GM18873 (cell line): ENCODE results near the gene XRN1.
"Not testable (repeated sequence)": the region's sequence is repeated elsewhere in the genome, so short reads cannot be mapped to it uniquely, and the experiment has no call there.

Experiments
- ATAC-seq: cut with Tn5 transposase; IDR thresholded peaks from one replicate; pipeline ENCODE4 v1.9.1; 2021; ENCODE audit warnings: mild to moderate bottlenecking, moderate library complexity, moderate number of reproducible peaks; ENCODE audit not compliant: unreplicated experiment, low FRiP score

The XRN1 gene

DNA sequence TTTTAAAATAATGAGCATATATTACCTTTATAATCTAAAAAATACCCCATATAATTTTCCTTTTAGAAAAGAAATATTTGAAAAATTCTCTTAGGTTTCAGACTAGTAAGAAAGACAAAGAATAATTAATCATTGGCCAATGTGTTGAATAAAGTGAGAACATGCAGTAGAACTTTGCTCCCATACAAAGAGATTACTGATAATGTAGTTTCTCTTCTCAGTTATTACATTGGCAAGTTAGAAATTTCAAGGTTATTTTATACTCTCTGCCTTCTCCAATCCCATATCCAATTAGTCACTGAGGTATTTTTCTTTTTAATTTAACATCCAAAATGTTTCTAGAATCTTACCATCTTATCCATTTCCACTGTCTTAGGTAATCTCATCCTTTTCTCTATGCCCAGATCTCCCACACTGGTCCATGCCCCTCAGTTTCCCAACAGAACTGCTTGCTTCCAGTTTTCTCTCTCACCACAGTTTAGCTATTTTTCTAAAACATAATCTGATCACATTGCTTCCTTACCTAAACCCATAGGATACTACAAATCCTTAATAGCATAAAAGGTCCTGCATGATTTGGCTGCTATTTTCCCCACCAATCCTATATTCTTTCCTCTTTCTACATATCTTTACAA, 10.8 kb downstream of the XRN1 start:
- no peak for ATAC-seq

DNA sequence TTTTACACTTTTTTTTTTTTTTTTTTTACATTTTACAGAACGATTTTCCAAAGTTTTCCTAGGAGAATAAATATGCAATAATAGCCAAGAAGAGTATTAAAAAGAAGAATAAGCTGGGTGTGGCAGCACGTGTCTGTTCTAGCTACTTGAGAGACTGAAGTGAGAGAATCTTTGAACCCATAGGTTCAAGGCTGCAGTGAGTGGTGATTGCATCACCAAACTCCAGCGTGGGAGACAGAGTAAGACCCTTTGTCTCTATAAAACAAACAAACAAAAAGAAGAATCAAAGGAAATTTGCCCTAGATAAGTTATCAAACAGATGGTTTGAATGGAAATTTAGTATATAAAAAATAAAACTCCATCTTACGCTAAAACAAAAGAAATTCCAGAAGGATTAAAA, 13.3 kb downstream of the XRN1 start:
- ATAC-seq, result no peak

GRCh38 chr3:142433110-142433509, 14.7 kb downstream of the XRN1 start:
- no peak for ATAC-seq

DNA sequence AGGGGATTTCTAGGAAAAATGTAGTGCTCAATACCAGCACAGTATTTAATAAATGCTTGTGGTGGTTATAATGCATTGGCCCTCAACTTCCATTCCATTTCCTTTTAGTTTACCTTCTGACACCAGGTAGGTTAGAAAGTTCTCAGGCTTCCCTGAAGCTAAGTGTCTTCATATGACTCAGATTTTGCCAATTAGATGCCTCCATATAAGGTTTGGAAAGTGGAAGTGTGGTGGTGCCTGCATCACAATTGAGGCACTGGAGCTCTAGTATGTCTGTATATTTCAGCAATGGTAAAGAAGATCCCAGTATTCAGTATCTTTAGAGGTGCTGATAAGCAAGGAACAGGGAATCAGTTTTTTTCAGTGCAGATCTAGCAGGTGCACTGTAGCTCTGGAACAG, 18.3 kb downstream of the XRN1 start:
- no peak for ATAC-seq

- no peak for ATAC-seq
Measured at GRCh38 chr3:142424754-142425153, 23.1 kb downstream of the XRN1 start.

- no peak for ATAC-seq
Measured at GRCh38 chr3:142418926-142419592, 28.8 kb downstream of the XRN1 start.

- ATAC-seq, result no peak
Measured at GRCh38 chr3:142417302-142417701, 30.5 kb downstream of the XRN1 start.

DNA sequence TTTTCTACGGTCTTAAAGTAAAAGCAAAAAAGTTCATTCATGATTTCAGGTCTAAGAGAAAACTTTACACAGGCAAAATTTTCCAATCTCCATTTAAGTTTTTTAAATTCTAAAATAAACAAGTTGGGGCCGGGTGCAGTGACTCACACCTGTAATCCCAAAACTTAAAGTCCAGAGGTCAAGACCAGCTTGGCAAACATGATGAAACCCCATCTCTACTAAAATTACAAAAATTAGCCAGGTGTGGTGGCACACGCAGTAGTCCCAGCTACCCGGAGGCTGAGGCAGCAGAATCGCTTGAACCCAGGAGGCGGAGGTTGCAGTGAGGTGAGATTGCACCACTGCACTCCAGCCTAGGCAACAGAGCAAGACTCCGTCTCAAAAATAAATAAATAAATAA, 47.3 kb downstream of the XRN1 start:
- not testable (repeated sequence) for ATAC-seq

- ATAC-seq, result no peak
Measured at GRCh38 chr3:142394921-142395622, 52.8 kb downstream of the XRN1 start.

DNA sequence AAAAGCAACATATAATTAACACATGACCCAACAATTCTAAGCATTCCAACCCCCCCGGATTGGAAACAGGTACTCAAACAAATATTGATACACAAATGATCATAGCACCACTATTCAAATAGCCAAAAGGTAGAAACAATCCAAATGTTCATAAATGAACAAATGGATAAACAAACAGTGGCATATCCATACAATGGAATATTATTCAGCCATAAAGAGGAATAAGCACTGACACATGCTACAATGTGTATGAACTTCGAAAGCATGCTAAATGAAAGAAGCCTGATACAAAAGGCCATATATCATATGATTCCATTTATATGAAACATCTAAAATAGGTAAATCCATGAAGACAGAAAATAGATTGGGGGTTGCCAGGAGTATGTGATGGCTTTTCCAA, 62.8 kb downstream of the XRN1 start:
- no peak for ATAC-seq

DNA sequence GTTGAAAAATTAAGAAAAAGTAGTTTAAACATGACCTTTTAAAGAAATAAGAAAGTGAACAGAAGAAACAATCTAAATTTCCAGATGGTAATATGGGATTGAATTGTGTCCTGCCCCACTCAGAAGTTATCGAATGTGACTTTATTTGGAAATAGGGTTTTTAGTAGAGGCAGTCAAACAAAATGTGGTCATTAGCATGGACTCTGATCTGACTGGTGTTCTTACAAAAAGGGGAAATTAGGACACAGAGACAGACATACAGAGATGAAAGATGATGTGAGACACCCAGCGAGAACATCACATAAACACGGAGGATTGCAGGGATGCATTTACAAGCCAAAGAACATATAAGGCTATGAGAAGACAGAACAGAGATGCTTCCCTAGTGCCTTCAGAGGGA, 73.2 kb downstream of the XRN1 start:
- ATAC-seq, result no peak

- not testable (repeated sequence) for ATAC-seq
Measured at GRCh38 chr3:142369576-142369975, 78.3 kb downstream of the XRN1 start.

GRCh38 chr3:142366434-142366833, 81.4 kb downstream of the XRN1 start:
- no peak for ATAC-seq

DNA sequence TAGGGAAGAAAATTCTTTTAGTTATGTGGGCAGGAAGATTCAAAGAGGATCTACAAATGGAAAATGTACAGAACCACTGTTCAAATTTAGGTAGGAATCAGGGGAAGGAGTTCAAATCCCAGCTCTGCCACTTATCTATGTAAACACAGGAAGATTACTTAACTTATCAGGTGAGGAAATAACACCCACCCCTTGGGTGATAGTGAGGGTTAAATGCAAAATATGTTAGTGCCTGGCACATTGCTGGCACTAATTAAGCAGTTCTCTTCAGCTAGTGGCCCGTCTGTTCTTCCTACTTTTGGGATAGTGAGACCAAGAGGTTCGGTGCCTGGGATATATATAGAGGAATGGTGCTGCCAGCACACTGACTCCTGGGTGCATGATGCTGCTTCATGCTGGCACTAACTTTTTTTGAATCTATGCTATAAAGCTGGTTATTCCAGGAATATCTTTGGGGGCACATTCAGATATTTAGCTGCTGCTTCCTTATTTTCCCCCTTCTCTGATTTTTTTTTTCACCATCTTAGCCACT, 83.8 kb downstream of the XRN1 start:
- ATAC-seq, result no peak

DNA sequence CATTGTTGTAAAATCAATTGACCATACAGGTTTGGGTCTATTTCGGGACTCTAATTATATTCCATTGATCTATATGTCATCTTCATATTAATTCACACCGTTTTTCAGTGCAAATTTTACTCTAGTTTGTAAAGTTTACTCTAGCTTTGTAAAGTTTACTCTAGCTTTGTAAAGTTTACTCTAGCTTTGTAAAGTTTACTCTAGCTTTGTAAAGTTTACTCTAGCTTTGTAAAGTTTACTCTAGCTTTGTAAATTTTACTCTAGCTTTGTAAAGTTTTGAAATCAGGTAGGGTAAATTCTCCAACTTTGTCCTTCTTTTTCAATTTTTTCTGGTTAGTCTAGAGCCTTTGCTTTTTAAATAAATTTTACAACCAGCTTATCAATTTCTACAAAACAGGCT, 84.4 kb downstream of the XRN1 start:
- ATAC-seq, result not testable (repeated sequence)

- no peak for ATAC-seq
Measured at GRCh38 chr3:142359367-142359766, 88.5 kb downstream of the XRN1 start.

DNA sequence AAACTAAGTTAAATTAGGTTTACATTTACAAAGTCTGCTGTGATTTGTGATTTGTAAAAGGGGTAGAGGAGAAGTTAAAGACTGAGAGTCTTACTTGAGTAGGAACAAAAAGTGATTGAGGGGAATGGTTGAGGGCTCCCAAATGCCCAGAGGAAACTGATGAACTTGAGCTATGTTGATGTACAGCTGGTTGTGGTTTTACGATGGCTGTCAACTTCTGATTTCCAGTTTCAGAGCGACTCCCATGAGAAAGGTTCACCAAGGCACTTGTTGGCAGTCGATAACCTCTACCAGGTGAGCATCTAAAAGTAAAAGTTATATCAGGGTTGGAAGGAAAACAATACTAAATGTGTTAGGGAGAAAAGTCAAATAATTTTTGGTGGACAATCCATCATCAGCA, 91.0 kb downstream of the XRN1 start:
- ATAC-seq, result no peak

DNA sequence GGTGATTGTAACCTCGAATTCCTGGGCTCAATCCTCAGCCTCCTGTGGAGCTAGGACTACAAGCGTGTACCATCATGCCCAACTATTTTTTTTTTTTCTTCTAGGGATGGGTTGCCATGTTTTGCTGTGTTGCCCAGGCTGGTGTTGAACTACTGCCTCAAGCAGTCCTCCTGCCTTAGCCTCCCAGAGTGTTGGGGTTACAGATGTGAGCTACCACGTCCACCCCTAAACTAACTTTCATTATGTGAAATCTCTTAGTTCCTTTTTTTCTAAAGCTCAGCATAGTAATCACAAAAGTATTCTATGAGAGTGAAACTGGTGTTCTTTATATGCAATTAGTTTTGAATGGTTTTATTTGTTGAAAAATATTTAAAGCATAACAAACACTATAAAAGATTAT, 92.1 kb downstream of the XRN1 start:
- no peak for ATAC-seq

GRCh38 chr3:142354076-142354475, 93.8 kb downstream of the XRN1 start:
- no peak for ATAC-seq

DNA sequence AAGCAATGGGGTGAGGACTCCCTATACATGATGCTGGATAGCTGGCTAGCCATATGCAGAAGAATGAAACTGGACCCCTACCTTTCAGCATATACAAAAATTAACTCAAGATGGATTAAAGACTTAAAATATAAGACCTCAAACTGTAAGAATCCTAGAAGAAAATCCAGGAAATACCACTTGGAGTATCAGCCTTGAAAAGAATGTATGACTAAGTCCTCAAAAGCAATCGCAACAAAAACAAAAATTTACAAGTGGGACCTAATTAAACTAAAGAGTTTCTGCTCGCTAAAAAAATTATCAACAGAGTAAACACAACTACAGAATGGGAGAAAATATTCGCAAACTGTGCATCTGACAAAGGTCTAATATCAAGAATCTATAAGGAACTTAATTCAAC, 94.3 kb downstream of the XRN1 start:
- no peak for ATAC-seq

DNA sequence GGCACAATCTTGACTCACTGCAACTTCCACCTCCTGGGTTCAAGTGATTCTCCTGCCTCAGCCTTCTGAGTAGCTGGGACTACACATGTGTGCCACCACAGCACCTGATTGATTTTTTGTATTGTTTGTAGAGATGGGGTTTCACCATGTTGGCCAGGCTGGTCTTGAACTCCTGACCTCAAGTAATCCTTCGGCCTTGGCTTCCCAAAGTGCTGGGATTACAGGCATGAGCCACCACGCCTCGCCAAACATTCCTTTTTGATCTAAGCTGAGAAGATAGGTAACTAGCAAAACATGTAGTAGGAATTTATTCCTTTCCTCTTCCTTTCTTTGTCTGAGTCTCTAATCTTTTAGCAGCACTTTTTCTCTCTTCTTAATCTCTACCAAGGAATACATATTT, 95.1 kb downstream of the XRN1 start:
- ATAC-seq, result not testable (repeated sequence)

GRCh38 chr3:142348460-142348859, 99.4 kb downstream of the XRN1 start:
- ATAC-seq, result no peak
